Measurements from ENCODE around the gene TTC28. TPM values are rescaled to one million over a fixed set of nuclear protein-coding genes. Genes with fewer than 3 reads are reported as not detected.
A peak's percentile ranks its signal among the peaks of the same experiment; 100 is the strongest.
"Not testable (repeated sequence)": the region's sequence is repeated elsewhere in the genome, so short reads cannot be mapped to it uniquely, and the experiment has no call there.

The TTC28 gene
- total RNA-seq, 1 experiment from 2014 or later = 0.24 TPM

DNA sequence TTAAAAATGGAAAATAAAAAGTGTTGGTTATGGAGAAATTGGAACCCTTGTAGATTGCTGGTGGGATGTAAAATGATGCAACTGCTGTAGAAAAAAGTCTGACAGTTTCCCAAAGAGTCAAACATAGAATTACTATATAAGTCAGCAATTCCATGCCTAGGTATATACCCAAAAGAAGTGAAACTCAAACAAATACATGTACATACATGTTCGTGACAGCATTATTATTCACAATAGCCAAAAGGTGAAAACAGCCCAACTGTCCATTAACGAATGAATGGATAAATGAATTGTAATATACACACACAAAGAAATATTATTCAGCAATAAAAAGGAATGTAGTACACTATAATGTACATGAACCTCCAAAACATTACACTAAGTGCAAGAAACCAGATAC, 116.0 kb downstream of the TTC28 start:
- no peak for DNase-seq (ENCODE audit: low read depth)

DNA sequence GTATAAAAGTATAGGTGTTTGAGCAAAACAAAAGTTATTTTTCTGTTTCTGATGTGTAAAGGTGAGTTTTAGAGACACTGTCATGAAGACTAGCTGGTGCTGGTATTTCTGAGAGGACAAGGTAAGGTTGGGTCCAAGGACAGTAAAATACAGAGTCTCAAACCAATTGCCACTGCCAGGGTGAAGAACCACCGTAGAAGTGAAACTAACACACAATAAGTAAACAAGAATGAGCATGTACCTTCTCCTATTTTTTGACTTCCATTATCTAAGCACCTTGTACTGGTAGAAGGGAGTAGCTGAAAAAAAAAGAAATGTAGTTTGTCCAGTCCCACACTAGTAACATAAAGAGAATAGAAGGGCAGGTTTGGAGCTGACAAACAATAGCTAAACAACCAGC, 117.3 kb downstream of the TTC28 start:
- DNase-seq (ENCODE audit: low read depth) = no peak

DNA sequence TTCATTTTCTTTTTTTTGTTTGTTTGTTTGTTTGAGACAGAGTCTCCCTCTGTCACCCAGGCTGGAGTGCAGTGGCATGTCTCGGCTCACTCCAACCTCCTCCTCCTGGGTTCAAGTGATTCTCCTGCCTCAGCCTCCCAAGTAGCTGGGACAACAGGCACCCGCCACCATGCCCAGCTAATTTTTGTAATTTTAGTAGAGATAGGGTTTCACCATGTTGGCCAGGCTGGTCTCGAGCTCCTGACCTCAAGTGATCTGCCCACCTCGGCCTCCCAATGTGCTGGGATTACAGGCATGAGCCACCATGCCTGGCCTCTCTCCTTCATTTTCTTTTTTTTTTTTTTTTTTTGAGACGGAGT, 118.9 kb downstream of the TTC28 start:
- not testable (repeated sequence) for DNase-seq (ENCODE audit: low read depth)

DNA sequence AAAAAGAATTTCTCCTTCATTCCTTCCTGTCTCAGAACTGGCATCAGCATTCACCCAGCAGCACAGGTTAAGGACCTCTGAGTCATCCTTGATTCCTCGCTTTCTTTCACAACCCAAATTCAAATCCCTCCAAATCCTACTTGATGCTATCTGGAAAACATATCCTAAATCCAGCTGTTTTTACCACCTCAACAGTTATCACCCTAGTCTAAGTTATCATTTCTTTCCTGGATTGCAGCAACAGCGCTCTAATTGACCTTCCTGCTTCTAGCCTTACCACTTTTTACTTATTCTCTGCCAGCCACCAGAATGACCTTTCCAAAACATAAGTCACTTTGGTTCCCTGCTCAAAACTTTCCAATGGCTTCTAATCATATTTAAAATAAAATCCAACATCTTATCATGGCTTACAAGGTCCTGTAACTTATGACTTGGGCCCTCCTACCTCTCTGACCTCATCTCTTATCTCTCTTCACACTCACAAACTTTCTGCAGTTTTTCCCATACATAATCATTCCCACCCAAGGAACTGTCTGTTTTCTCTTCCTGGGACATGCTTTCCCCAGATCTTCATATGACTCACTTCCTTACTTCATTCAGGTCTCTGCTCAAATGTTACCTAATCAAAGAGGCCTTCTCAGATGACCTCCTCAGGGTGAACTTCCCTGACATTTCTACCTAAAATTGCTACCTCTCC, 119.4 kb downstream of the TTC28 start:
- DNase-seq (ENCODE audit: low read depth) = peak; percentile 69

DNA sequence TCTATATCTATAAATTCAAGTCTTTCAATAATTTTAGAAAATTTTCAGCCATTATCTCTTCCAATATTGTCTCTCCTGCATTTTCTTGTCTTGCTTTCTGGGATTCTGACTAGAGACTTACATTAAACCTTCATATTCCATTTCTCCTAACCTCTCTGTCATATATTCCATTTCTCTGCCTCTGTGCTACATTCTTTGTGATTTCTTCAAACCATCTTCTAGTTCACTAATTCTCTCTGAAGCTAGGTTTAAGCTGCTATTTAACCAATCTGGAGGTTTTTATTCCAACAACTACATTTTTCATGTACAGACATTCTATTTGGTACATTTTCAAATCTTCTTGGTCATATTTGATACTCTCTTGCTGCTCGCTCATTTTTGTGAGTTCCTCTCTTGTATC, 122.5 kb downstream of the TTC28 start:
- DNase-seq (ENCODE audit: low read depth) = no peak

DNA sequence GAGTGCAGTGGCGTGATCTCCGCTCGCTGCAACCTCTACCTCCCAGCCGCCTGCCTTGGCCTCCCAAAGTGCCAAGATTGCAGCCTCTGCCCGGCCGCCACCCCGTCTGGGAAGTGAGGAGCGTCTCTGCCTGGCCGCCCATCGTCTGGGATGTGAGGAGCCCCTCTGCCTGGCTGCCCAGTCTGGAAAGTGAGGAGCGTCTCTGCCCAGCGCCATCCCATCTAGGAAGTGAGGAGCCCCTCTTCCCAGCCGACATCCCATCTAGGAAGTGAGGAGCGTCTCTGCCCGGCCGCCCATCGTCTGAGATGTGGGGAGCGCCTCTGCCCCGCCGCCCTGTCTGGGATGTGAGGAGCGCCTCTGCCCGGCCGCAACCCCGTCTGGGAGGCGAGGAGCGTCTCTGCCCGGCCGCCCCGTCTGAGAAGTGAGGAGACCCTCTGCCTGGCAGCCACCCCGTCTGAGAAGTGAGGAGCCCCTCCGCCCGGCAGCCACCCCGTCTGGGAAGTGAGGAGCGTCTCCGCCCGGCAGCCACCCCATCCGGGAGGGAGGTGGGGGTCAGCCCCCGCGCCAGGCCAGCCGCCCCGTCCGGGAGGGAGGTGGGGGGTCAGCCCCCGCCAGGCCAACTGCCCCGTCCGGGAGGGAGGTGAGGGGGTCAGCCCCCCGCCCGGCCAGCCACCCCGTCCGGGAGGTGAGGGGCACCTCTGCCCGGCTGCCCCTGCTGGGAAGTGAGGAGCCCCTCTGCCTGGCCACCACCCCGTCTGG, 126.4 kb downstream of the TTC28 start:
- DNase-seq (ENCODE audit: low read depth) = not testable (repeated sequence)

DNA sequence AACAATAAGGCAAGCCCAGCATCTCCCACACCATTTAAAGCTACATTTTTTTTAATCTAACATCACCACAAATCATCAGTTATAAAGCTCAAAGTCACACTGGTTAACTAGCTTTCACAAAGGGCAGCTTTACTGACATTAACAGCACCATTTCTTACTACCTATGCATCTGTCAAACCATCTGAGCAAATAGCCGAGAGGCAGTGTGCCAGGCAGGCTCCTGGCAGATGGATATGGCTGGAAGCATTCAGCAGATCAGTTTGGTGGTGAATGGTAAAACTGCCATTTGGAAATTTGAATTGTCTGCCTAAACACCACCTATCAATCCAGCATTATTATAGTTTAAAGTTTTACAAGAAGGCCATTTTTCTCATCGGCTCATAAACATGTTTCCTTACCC, 131.2 kb downstream of the TTC28 start:
- DNase-seq (ENCODE audit: low read depth) = no peak

DNA sequence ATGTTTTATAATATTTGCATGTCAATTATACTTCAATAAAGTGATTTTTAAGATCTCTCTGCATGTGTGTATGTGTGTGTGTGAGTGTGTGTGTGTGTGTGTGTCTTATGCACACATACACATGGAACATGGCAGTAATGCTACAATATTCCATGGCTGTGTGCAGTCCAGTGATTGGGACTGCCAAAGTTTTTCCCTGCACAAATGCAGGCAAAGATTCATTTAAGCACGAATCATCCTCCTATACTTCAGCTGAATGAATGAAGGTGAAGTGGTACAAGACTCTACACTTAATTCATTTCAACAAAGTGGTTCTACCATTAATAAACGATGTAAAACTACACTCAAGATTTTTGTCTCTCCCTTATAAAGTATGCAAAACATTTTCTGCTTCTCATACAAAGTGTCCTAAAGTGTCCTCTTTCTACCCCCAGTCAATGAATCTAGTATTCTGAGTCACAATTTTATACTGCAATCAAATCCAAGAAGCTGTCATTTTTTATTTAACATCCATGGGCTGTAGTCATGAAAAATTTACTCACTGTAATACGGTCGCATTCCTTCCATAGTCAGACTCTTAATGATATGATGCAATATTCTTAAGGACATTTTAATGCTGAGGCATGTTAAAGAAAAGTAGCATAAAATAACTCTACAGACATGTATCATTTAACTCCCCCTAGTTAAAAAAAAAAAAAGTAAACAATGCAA, 132.4 kb downstream of the TTC28 start:
- no peak for DNase-seq (ENCODE audit: low read depth)

DNA sequence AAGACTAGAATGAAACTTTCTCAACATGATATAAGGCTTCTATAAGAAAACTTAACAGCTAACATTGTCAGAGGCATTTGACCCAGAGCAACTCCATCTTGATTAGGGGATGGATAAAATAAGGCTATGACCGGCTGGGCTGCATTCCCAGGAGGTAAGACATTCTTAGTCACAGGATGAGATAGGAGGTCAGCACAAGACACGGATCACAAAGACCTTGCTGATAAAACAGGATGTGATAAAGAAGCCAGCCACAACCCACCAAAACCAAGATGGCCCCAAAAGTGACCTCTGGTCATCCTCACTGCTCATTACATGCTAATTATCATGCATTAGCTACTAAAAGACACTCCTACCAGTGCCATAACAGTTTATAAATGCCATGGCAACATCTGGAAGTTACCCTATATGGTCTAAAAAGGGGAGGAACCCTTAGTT, 135.2 kb downstream of the TTC28 start:
- peak; percentile 14 for DNase-seq (ENCODE audit: low read depth)

DNA sequence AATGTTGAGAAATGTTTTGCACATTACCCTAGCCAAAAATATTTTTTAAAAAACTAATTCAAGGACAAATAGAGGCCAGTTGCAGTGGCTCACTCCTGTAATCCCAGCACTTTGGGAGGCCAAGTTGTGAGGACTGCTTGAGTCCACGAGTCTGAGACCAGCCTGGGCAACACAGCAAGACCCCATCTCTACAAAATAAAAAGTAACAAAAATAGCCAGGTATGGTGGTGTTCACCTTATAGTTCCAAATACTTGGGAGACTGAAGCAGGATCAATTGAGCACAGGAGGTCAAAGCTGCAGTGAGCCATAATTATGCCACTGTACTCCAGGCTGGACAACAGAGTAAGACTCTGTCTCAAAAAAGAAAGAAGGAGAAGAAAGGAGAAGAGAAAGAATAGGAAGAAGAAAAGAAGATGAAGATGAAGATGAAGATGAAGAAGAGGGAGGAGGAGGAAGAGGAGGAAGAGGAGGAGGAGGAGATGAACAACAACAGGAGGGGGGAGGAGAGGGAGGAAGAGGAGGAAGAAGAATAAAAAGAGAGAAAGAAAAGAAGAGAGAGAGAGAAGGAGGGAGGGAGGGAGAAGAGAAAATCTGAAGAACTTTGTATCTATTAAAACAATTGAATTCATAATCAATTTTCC, 136.5 kb downstream of the TTC28 start:
- no peak for DNase-seq (ENCODE audit: low read depth)

DNA sequence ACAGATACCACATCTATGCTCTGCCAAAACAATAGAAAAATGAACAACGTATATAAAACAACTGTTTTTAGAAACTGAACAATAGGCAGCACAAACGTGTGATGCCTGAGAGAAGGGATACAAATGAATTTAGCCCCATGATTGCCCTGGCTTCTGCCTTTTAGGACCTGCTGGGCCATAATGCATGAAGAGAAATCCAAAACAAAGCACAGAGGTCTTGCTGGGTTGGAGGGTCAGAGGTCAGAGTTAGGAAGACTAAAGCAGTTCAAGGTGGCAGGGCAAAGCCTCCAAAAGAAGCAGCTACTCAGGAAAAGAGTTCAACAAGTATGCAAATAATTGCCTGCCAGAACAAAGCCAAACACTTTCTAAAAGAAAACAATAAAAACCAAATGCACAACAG, 138.5 kb downstream of the TTC28 start:
- DNase-seq (ENCODE audit: low read depth) = no peak

DNA sequence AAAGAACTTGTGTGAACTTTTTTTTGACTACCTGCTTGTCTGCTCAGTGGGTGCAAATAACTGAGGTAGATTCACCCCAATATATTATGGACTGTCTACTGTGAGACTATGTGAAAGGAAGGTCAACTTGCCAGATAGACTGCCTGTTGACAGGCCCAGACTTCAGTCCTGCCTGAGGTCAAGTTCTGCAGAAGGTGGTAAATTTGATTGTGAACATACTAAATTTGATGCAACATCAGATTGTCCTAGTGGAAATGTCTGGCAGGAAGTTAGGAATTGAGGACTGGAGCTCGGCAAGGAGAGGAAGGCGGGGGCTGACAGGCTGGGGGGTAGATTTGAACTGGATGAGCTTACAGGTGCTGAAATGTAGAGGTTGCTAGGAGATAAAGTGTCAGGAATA, 140.7 kb downstream of the TTC28 start:
- no peak for DNase-seq (ENCODE audit: low read depth)

DNA sequence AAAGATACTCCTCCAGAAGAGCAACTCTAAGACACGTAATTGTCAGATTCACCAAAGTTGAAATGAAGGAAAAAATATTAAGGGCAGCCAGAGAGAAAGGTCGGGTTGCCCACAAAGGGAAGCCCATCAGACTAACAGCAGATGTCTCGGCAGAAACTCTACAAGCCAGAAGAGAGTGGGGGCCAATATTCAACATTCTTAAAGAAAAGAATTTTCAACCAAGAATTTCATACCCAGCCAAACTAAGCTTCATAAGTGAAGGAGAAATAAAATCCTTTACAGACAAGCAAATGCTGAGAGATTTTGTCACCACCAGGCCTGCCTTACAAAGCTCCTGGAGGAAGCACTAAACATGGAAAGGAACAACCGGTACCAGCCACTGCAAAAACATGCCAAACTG, 149.1 kb downstream of the TTC28 start:
- not testable (repeated sequence) for DNase-seq (ENCODE audit: low read depth)

DNA sequence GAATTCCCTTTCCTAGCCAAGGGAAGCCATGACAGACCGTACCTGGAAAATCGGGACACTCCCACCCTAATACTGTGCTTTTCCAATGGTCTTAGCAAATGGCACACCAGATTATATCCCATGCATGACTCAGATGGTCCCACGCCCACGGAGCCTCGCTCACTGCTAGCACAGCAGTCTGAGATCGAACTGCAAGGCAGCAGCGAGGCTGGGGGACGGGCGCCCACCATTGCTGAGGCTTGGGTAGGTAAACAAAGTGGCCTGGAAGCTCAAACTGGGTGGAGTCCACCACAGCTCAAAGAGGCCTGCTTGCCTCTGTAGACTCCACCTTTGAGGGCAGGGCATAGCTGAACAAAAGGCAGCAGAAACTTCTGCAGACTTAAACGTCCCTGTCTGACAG, 150.5 kb downstream of the TTC28 start:
- not testable (repeated sequence) for DNase-seq (ENCODE audit: low read depth)

DNA sequence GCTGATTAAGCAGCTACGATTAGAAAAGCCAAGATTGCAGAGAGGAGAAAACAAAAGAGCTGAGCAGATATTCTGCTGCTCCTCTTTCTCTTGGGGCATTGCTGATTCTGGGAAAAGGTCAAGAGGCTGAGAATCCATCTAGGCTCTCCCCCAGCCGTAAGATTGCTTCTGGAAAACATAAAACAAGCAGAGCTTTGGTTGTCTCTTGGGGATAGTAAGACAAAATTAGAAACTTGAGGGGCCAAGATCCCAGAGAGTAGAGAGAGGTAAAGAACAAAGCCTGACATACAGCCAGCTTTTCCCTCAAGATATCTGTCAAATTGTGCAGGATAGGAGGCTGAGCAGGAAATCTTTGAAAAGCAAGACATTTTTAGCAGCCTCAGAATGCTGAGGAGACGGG, 158.2 kb downstream of the TTC28 start:
- no peak for DNase-seq (ENCODE audit: low read depth)

DNA sequence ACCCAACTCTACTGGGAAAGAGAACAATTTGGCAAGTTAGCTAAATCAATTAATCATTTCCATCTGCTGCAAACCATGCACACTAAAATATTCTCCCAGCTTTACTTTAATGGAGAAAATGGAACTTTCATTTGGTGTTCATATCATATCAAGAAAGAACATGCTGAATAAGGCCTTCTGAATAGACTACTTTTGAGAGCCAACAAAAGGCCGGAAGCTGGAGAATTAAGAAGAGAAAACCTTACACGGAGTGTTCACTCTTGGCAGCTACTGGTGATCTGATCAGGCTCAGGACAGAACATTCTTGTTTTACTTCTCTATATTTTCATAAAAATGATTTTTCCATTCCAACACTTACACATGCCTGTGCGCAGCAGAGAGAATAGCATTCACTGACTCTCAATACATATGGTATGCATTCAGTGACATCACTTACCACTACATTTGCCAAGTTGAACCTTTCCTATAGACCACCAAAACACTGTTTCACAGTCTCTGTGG, 165.3 kb downstream of the TTC28 start:
- no peak for DNase-seq (ENCODE audit: low read depth)

DNA sequence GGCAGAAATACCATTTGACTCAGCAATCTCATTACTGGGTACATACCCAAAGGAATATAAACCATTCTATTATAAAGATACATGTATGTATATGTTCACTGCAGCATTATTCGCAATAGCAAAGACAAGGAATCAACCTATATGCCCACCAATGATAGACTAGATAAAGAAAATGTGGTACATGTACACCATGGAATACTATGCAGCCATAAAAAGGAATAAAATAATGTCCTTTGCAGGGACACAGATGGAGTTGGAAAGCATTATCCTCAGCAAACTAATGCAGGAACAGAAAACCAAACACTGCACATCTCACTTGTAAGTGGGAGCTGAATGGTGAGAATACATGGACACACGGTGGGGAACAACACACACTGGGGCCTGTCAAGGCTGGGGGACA, 167.3 kb downstream of the TTC28 start:
- DNase-seq (ENCODE audit: low read depth) = not testable (repeated sequence)

DNA sequence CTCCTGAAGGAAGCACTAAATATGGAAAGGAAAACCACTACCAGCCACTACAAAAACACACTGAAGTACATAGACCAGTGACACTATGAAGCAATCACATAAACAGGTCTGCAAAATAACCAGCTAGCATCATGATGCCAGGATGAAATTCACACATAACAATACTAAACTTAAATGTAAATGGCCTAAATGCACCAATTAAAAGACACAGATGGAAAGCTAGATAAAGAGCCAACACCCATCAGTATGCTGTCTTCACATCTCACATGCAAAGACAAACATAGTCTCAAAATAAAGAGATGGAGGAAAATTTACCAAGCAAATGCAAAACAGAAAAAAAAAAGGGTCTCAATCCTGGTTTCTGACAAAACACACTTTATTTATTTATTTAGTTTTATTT, 171.7 kb downstream of the TTC28 start:
- no peak for DNase-seq (ENCODE audit: low read depth)

DNA sequence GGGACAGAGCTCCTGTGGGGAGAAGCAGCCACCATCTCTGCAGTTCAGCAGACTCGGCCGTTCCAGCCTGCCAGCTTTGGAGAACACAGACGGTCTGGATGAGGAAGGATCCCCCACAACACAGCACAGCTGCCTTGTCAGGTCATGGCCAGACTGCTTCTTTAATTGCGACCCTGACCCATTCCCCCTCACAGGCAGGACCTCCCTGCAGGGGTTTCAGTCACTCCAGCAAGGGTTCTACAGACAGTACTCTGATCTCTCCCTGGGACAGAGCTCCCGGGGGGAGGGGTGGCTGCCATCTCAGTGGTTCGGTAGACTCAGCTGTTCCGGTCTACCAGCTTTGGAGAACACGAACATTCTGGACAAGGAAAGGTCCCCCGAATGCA, 173.5 kb downstream of the TTC28 start:
- no peak for DNase-seq (ENCODE audit: low read depth)

DNA sequence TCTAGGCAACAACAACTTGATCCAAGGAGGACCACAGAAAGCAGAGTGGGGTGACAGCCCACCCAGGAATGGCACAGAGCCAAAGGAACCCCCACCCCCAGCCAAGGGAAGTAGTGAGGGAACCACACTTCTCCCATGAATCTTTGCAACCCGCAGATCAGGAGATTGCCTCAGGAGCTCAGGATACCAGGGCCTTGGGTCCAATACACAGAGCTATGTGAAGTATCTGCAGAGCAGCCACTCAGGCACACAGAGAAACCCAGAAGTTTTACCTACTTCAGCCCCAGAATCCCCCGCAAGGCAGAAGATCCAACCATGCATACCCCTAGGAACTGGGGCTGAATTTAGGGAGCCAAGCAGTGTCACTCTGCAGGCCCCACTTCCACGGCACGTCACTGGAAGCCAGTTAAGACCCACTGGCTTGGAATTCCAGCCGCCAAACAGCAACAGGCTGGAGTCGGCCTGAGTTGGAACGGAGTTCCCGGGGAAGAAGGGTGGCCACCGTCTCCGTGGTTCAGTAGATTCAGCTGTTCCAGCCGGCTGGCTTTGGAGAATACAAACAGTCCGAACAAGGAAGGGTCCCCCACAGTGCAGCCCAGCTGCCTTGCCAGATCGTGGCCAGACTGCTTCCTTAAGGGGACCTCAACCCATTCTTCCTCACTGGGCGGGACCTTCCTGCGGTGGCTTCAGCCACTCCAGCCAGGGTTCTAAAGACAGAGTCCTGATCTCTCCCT, 174.1 kb downstream of the TTC28 start:
- no peak for DNase-seq (ENCODE audit: low read depth)

DNA sequence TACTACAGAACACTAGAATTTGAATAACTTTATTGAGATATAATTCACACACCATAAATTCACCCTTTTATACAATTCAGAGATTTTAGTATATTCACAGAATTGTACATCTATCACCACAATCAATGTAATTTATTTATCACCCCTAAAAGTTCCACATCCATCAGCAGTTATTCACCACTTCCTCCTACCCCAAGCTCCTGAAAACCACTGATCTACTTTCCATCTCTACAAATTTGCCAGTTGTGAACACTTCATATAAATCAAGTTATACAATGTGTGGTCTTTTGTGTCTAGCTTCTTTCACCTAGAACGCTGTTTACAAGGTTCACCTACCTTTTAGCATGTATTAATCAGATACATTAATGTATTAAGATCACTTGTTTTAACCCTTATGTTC, 179.6 kb downstream of the TTC28 start:
- DNase-seq (ENCODE audit: low read depth) = no peak

Data from HT1080 (cell line).